Smooth muscle cell of trachea (primary cell): ENCODE results near the gene PDAP1. TPM values are rescaled to one million over a fixed set of nuclear protein-coding genes. Genes with fewer than 3 reads are reported as not detected.

ENCODE experiments used
- total RNA-seq: library from RNA; depleted of rRNA; stranded (reverse); fragments of >200 nt; gene quantifications from 2 replicates; pipeline ENCODE4 v1.2.1, GENCODE V29; 2014

The PDAP1 gene
- 46.3 and 119 TPM in 2 replicates for total RNA-seq

DNA sequence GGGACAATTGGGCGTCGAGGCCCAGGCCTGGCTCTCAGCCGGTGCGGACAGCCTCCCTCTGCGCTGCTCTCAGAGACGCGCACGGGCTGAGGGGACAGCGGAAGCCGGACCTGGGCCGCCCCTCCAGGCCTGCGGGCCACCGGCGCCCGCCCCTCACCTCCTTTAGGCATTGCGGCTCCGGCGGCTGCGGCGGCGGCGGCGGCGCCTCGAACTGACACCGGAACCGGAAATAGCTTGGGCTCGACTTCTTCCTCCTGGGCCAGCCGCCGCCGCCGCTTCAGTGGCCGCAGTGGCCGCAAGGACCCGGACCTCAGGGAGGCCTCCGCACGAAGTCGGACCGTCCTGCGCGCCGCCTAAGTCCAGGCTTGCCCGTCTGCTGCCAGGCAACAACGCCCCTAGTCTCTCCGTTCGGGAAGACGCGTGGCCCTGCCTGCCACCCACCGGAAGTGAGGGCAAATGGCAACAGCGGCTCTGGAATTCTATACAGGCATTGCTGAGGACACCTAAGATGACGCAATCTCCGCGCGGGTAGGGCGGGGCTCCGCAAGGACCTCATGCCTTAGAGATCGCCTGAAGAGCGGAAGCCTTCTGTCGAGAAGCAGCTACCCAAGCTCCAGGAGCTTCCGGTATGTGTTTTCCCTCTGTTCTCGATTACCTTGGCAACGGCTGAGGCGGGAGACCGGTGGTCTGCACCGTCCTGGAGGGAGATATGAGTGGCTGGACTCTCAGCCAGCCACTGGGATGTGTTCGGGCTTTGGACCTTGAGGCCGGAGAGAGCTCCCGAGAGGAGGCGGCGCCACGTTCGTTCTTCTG, at the start of gene PDAP1, which contains the start of gene BUD31:
Gene PDAP1, minus strand, starts transcription at position 219 of the 813 bp plus-strand sequence. Its CDS starts 49 bp downstream, at position 170.
Gene BUD31, plus strand, starts transcription at position 591 of the 813 bp plus-strand sequence. CDS start 2,124 bp downstream, outside the sequence.

DNA sequence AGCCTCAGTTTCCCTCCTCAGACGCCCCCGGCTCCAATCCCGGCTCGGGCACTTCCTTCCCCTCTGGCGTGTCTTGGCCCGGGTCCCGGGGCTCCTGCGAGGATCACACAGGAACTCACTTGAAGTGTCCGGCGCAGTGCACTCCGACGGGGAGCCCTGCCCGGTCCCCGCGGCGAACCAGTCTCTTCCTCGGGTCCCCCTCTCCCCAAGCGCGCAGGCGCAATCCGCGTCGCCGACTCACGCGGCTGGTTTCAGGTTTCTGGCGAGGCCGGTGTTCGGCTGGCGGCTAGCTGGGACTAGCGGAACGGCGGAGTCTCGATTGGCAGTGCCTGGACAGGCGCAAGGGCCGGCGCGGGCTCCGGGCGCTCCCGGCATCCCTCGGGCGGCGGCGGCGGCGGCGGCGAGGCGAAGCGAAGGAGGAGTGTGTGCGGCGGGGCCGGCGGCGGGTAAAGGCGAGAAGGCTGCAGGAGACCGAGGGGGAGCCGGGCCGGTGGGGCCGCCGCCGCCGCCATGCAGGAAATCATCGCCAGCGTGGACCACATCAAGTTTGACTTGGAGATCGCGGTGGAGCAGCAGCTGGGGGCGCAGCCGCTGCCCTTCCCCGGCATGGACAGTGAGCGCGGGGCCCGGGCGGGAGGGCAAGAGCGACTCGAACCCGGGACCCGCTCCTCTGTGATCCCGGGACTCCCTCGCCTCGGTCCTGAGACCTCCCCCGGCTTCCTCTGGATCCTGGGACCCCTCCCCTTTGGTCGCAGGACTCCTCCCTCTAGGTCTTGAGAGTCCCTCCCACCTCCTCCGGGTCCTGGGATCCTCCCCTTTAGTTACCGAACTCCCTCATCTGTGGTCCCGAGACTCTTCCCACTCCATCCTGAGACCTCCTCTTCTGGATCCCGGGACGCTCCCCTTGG, 30.4 kb upstream of the PDAP1 start, which contains the start of the genes CPSF4 and PTCD1:
Gene CPSF4, plus strand, starts transcription at position 371 of the 908 bp plus-strand sequence. Its CDS starts 140 bp downstream, at position 511.
Gene PTCD1, minus strand, starts transcription at position 226 of the 908 bp plus-strand sequence. CDS start 3,556 bp downstream, outside the sequence.

GRCh38 chr7:99374111-99375064, 34.0 kb downstream of the PDAP1 start, which contains the start of gene ARPC1B:
TSS of gene ARPC1B (plus strand) at chr7:99374730. CDS start at chr7:99385715, 10,985 bp downstream.

Other genes with a start within 250 kb of the PDAP1 start
- gene KPNA7, start 200.5 kb downstream of the PDAP1 start, total RNA-seq: not detected in 2 replicates
- not detected in 2 replicates for gene MYH16, start 135.8 kb downstream of the PDAP1 start, total RNA-seq
- 298 and 410 TPM in 2 replicates for gene ARPC1A, start 82.7 kb downstream of the PDAP1 start, total RNA-seq
- 567 and 592 TPM in 2 replicates for gene ARPC1B, start 33.9 kb downstream of the PDAP1 start, total RNA-seq
- gene BUD31, start 372 bp upstream of the PDAP1 start, total RNA-seq: 79.9 and 101 TPM in 2 replicates
- gene PTCD1, start 30.2 kb upstream of the PDAP1 start, total RNA-seq: 6.8 and 12.2 TPM in 2 replicates
- 27.9 and 49.3 TPM in 2 replicates for gene CPSF4, start 30.3 kb upstream of the PDAP1 start, total RNA-seq
- 320 and 523 TPM in 2 replicates for gene ATP5MF, start 57.6 kb upstream of the PDAP1 start, total RNA-seq
- 4.6 and 9.0 TPM in 2 replicates for gene ZNF789, start 64.3 kb upstream of the PDAP1 start, total RNA-seq
- gene ZNF394, start 91.7 kb upstream of the PDAP1 start, total RNA-seq: 25.8 and 30.0 TPM in 2 replicates
- gene ZKSCAN5, start 96.1 kb upstream of the PDAP1 start, total RNA-seq: 12.2 and 12.4 TPM in 2 replicates
- gene FAM200A, start 143.5 kb upstream of the PDAP1 start, total RNA-seq: 10.8 and 11.3 TPM in 2 replicates
- gene ZNF655, start 150.0 kb upstream of the PDAP1 start, total RNA-seq: 69.0 and 79.3 TPM in 2 replicates
- gene TMEM225B, start 189.7 kb upstream of the PDAP1 start, total RNA-seq: 0.29 and 0.50 TPM in 2 replicates
- 10.3 and 10.8 TPM in 2 replicates for gene ZSCAN25, start 208.3 kb upstream of the PDAP1 start, total RNA-seq